HL-60 (cell line): ENCODE data around the gene FBXL17.

Experiments
- DNase-seq, 2 experiments: peaks; one replicate each; pipeline ENCODE4 v3.0.0-alpha.2; 2010 to 2020; ENCODE audit warnings: low read depth in 1 of 2, low spot score in 1 of 2
- H3K27ac ChIP-seq: fragments of 250-450 bp; sonication (Bioruptor Pico); replicated peaks from 2 replicates; pipeline ENCODE4 v1.5.1; 2020; ENCODE audit warnings: mild to moderate bottlenecking, moderate library complexity
- H3K27me3 ChIP-seq: fragments of 250-450 bp; sonication (Bioruptor Pico); 2 replicates; pipeline ENCODE4 v1.5.1; 2021; ENCODE audit warnings: mild to moderate bottlenecking, moderate library complexity; ENCODE audit not compliant: insufficient read depth, poor library complexity, severe bottlenecking
- H3K4me3 ChIP-seq: replicated peaks from 2 replicates; pipeline ENCODE4 v1.5.1; 2011; ENCODE audit warnings: mild to moderate bottlenecking, control low read depth, low read length; ENCODE audit not compliant: insufficient read depth
- GABPA ChIP-seq: IDR thresholded peaks from 2 replicates; pipeline ENCODE4 v1.6.1; 2012; ENCODE audit warnings: low read depth
- POLR2AphosphoS5 ChIP-seq: IDR thresholded peaks from 2 replicates; pipeline ENCODE4 v1.6.1; 2012; ENCODE audit warnings: low read depth
- REST ChIP-seq: IDR thresholded peaks from 2 replicates; pipeline ENCODE4 v1.6.1; 2012; ENCODE audit warnings: low read depth; ENCODE audit not compliant: insufficient replicate concordance
- SPI1 ChIP-seq: IDR thresholded peaks from 2 replicates; pipeline ENCODE4 v1.6.1; 2012; ENCODE audit warnings: low read depth, mild to moderate bottlenecking, borderline replicate concordance
- TF ChIP-seq, protein P1 (sequence below): IDR thresholded peaks from one replicate; pipeline ENCODE4 v1.5.1; 2011; ENCODE audit warnings: low read length, control low read depth, inconsistent platforms; ENCODE audit not compliant: insufficient read depth

FBXL17 gene

GRCh38 chr5:107951309-107951708 is 430.6 kb downstream of the FBXL17 start:
- no peaks in the 10 kb centered on the region for H3K27me3 ChIP-seq
- no peak for DNase-seq
- no peak overlapping the region for H3K27ac ChIP-seq
- TF ChIP-seq POLR2AphosphoS5, result no peak
- H3K4me3 ChIP-seq, result no peak overlapping the region

DNA sequence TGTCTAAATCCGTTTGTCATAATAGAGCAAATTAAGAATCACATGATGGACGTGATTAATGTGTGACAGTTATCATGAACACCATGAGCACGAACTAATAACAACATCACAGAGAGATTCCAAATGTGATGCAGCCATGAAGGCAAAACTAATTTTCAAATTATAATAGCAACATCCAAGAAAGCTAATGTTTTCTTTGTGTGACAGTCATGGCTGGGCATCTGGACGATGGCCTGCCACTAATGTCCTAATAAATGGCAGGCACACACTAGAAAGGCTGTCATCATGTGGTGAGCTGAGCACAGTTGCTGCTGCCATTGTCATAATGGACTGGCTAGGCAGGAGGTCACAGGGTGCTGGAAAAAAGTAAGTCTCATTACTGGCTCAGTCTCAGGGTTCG is 431.1 kb downstream of the FBXL17 start:
- Histone ChIP-seq H3K27ac (no peak overlapping the region), H3K27me3 (no peaks in the 10 kb centered on the region), H3K4me3 (no peak overlapping the region)
- no peak for TF ChIP-seq POLR2AphosphoS5
- TF ChIP-seq, protein P1, sequence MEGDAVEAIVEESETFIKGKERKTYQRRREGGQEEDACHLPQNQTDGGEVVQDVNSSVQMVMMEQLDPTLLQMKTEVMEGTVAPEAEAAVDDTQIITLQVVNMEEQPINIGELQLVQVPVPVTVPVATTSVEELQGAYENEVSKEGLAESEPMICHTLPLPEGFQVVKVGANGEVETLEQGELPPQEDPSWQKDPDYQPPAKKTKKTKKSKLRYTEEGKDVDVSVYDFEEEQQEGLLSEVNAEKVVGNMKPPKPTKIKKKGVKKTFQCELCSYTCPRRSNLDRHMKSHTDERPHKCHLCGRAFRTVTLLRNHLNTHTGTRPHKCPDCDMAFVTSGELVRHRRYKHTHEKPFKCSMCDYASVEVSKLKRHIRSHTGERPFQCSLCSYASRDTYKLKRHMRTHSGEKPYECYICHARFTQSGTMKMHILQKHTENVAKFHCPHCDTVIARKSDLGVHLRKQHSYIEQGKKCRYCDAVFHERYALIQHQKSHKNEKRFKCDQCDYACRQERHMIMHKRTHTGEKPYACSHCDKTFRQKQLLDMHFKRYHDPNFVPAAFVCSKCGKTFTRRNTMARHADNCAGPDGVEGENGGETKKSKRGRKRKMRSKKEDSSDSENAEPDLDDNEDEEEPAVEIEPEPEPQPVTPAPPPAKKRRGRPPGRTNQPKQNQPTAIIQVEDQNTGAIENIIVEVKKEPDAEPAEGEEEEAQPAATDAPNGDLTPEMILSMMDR, result no peak
- TF ChIP-seq REST, result no peak
- no peak for TF ChIP-seq GABPA
- TF ChIP-seq SPI1, result no peak
- DNase-seq, result no peak

- Histone ChIP-seq H3K27me3 (no peaks in the 10 kb centered on the region), H3K27ac (no peak overlapping the region), H3K4me3 (no peak overlapping the region)
- DNase-seq, result no peak
- TF ChIP-seq, protein P1, result no peak
- TF ChIP-seq POLR2AphosphoS5, result no peak
- no peak for TF ChIP-seq REST
- no peak for TF ChIP-seq SPI1
- TF ChIP-seq GABPA, result no peak
Observed at GRCh38 chr5:107949688-107950341, 432.1 kb downstream of the FBXL17 start.

DNA sequence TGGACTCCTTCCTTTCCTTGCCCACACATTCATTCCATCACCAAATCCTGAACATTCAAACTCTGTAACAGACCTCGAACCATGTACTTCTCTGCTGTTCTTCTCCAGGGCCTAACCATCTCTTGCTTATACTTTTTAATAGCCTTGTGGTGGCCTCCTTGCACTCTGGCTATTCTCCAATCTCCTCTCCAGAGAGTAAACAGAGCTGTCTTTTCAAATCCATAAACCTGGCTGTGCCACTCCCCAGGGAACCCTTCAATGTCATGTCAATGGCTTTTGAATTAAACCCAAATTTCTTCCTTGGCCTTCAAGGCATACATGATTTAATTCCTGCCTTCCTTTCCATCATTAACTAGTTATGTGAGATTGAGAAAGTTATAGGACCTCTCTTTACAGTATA is 433.5 kb downstream of the FBXL17 start:
- TF ChIP-seq GABPA (no peak), SPI1 (no peak), POLR2AphosphoS5 (no peak), REST (no peak)
- TF ChIP-seq, protein P1, result no peak
- H3K4me3 ChIP-seq, result no peak overlapping the region
- H3K27me3 ChIP-seq, result no peaks in the 10 kb centered on the region
- H3K27ac ChIP-seq, result no peak overlapping the region
- no peak for DNase-seq
